Measurements from ENCODE around the gene CASZ1. TPM values are rescaled to one million over a fixed set of nuclear protein-coding genes. Genes with fewer than 3 reads are reported as not detected.

CASZ1 gene
- total RNA-seq, 1 donor from 2014 or later: 63.6 TPM

- Histone ChIP-seq H3K36me3 (no peaks in the 10 kb centered on the region), H3K4me1 (peaks cover 72% of the 10 kb centered on the region), H3K27ac (peak overlapping the region; percentile 36), H3K4me3 (no peak overlapping the region), H3K27me3 (no peaks in the 10 kb centered on the region), H3K9me3 (no peaks in the 10 kb centered on the region)
- DNase-seq (no peak), ATAC-seq (no peak)
- no peak for TF ChIP-seq CTCF (IDR thresholded peaks at IDR 0.05)
- intact Hi-C loops (cut with DNase I): no loop called here
Observed at GRCh38 chr1:10681296-10682107, 114.9 kb downstream of the CASZ1 start.

DNA sequence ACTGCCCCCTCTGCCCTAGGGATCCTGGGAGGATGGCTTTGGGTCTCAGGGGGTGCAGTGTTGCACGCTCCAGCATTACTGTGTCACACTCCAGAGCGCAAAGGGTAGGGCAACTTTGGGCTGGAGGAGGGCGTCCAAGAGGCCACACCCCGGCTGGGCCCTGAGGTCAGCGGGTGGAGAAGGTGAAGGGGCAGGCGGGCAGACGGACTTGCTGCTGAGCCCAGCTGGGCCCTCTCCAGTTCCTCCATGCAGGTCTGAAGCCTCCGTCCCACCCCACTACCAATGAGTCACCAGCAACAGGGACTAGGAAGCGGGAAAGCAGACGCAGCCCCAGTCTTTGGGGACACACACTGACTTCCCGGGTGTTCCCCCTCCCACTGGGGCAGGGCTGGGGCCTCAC lies 116.0 kb downstream of the CASZ1 start:
- DNase-seq (peak; percentile 79), ATAC-seq (peak; percentile 68)
- no peaks in the 10 kb centered on the region for H3K27me3 ChIP-seq
- no peaks in the 10 kb centered on the region for H3K36me3 ChIP-seq
- no peaks in the 10 kb centered on the region for H3K9me3 ChIP-seq
- intact Hi-C loops (cut with DNase I): no loop called here
- no peak overlapping the region for H3K4me3 ChIP-seq
- H3K4me1 ChIP-seq: peaks cover 70% of the 10 kb centered on the region
- no peak for TF ChIP-seq CTCF (IDR thresholded peaks at IDR 0.05)
- peak overlapping the region; percentile 42 for H3K27ac ChIP-seq

DNA sequence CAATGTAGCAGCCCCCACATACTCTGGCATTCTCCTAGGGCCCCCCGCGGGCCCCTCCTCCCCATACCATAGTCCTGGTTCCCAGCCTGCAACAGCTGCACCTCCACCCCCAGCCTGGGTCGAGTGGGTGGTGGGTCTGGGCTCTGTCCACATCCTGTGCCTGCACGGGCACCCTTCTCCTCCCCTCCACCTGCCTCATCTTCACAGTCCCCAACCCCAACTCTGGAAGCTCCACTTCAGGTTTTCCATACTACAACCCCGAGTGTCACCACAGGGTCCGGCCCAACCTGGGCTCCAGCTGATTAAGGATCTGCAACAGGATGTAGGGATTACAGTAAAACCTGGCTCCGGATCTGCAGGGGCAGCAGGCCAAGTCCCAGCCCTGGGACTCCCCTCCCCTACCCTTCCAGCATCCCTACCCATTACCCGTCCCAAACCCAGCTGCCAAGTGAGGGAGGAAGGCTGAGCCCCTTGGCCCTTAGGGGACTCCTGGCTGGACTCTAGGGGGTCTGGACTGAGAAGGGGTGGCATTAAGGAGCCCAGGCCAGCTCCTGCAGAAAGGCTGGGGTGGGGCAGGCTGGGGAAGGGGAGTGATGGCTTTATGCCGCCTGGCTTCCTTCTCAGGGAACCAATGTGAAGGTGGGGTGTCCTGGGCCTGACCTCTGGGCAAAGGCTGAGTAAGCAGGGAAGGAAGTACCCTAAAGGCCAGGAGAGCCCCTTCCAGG lies 116.8 kb downstream of the CASZ1 start:
- Histone ChIP-seq H3K27me3 (no peaks in the 10 kb centered on the region), H3K36me3 (no peaks in the 10 kb centered on the region), H3K27ac (peak overlapping the region; percentile 42), H3K9me3 (no peaks in the 10 kb centered on the region), H3K4me1 (peaks cover 73% of the 10 kb centered on the region), H3K4me3 (no peak overlapping the region)
- TF ChIP-seq CTCF (IDR thresholded peaks at IDR 0.05): no peak
- ATAC-seq: peak; percentile 42
- DNase-seq: no peak
- intact Hi-C loops (cut with DNase I): no loop called here

DNA sequence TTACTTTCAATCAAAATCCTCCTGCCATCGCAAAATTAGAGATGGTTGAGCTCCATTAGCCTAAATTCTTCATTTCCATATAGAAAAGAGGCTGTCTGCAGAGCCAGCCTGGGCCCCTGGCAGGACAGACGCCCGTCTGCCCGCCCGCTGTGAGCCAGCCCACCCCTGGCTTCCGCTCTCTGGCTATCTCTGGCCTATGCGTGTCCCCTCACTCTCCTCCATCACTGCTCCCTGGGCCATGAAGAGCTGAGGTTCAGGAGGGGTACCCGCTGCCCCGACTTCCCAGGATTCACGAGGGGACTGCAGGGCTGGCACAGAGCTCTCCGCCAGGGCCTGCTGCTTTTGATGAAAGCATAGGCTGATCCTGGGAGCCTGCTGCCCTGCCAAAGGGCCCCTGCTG lies 117.6 kb downstream of the CASZ1 start:
- H3K4me3 ChIP-seq: no peak overlapping the region
- H3K9me3 ChIP-seq: no peaks in the 10 kb centered on the region
- H3K36me3 ChIP-seq: no peaks in the 10 kb centered on the region
- H3K27me3 ChIP-seq: no peaks in the 10 kb centered on the region
- no peak for DNase-seq
- peaks cover 73% of the 10 kb centered on the region for H3K4me1 ChIP-seq
- no peak for ATAC-seq
- peak overlapping the region; percentile 11 for H3K27ac ChIP-seq
- no peak for TF ChIP-seq CTCF (IDR thresholded peaks at IDR 0.05)
- intact Hi-C loops (cut with DNase I): no loop called here

- no peaks in the 10 kb centered on the region for H3K27me3 ChIP-seq
- intact Hi-C loops (cut with DNase I): no loop called here
- H3K4me3 ChIP-seq: no peak overlapping the region
- no peak for ATAC-seq
- no peak overlapping the region for H3K27ac ChIP-seq
- no peaks in the 10 kb centered on the region for H3K36me3 ChIP-seq
- H3K4me1 ChIP-seq: peaks cover 70% of the 10 kb centered on the region
- H3K9me3 ChIP-seq: no peaks in the 10 kb centered on the region
- DNase-seq: no peak
- TF ChIP-seq CTCF (IDR thresholded peaks at IDR 0.05): no peak
Observed at GRCh38 chr1:10678402-10678801, 118.0 kb downstream of the CASZ1 start.
